HepG2 (cell line): ENCODE results near the gene CELSR2. TPM values are rescaled to one million over a fixed set of nuclear protein-coding genes. Genes with fewer than 3 reads are reported as not detected.

Experiments
- ARNT ChIP-seq: fragments of 450-650 bp; IDR thresholded peaks from 2 replicates; pipeline ENCODE4 v1.6.1; 2017
- ATAD3A ChIP-seq: sonication (generic); formaldehyde crosslinking; IDR thresholded peaks from 2 replicates; pipeline ENCODE4 v1.4.0; 2020; ENCODE audit warnings: missing genetic modification reagents
- GABPA ChIP-seq, 2 experiments: IDR thresholded peaks; 2 replicates each; pipeline ENCODE4 v1.6.1; 2011 to 2016; ENCODE audit warnings: low read depth in 2 of 2, low read length in 1 of 2, missing biosample characterization in 1 of 2, missing genetic modification characterization in 1 of 2
- IKZF4 ChIP-seq: sonication (generic); formaldehyde crosslinking; IDR thresholded peaks from 2 replicates; pipeline ENCODE4 v1.5.1; 2020; ENCODE audit warnings: borderline replicate concordance, mild to moderate bottlenecking, low read depth, missing genetic modification reagents; ENCODE audit errors: not compliant biosample characterization
- IKZF5 ChIP-seq: IDR thresholded peaks from 2 replicates; pipeline ENCODE4 v1.6.1; 2018; ENCODE audit warnings: missing genetic modification reagents, mild to moderate bottlenecking, missing compliant biosample characterization
- MATR3 ChIP-seq: sonication (generic); formaldehyde crosslinking; IDR thresholded peaks from 2 replicates; pipeline ENCODE4 v1.4.0; 2020; ENCODE audit warnings: missing genetic modification reagents
- MLX ChIP-seq: IDR thresholded peaks from 2 replicates; pipeline ENCODE4 v1.6.1; 2016
- PCBP2 ChIP-seq: fragments of 200-400 bp; formaldehyde crosslinking; optimal IDR thresholded peaks from 2 replicates; pipeline ENCODE3; 2018; ENCODE audit warnings: low read length, low read depth; ENCODE audit not compliant: poor library complexity, severe bottlenecking
- RAD21 ChIP-seq: fragments of 450-650 bp; formaldehyde crosslinking; IDR thresholded peaks from 2 replicates; pipeline ENCODE4 v1.5.0; 2020; ENCODE audit warnings: mild to moderate bottlenecking
- SCMH1 ChIP-seq: sonication (generic); formaldehyde crosslinking; IDR thresholded peaks from 2 replicates; pipeline ENCODE4 v1.9.0; 2021; ENCODE audit warnings: missing genetic modification reagents, mild to moderate bottlenecking, borderline replicate concordance
- ZFP37 ChIP-seq: sonication (generic); formaldehyde crosslinking; IDR thresholded peaks from 2 replicates; pipeline ENCODE4 v1.4.0; 2020; ENCODE audit warnings: missing genetic modification reagents, borderline replicate concordance
- ZNF121 ChIP-seq: sonication (generic); formaldehyde crosslinking; IDR thresholded peaks from 2 replicates; pipeline ENCODE4 v1.5.0; 2020; ENCODE audit warnings: mild to moderate bottlenecking, missing genetic modification reagents
- ZNF639 ChIP-seq: conservative IDR thresholded peaks from 2 replicates; pipeline ENCODE4 v1.6.1; 2018; ENCODE audit warnings: missing genetic modification reagents
- ZSCAN21 ChIP-seq: sonication (generic); formaldehyde crosslinking; IDR thresholded peaks from 2 replicates; pipeline ENCODE4 v1.8.0; 2022; ENCODE audit warnings: mild to moderate bottlenecking, missing genetic modification reagents, moderate library complexity, borderline replicate concordance
- polyA plus RNA-seq, 8 experiments: library from polyadenylated mRNA; depleted of rRNA in 3 of 8; stranded (reverse) in 7 of 8; unstranded in 1 of 8; fragments of >200 nt; fragmentation: Illumina TruSeq in 4 of 8; extraction: Trizol in 4 of 8; gene quantifications; 2 replicates each; pipeline versions ENCODE4 v1.2.1 to v1.2.3, GENCODE V29; 2011 to 2016; ENCODE audit warnings: low read depth in 4 of 8, missing spikeins in 1 of 8, mixed read lengths in 1 of 8; ENCODE audit not compliant: insufficient read depth in 1 of 8
- total RNA-seq, 5 experiments: library from RNA; depleted of rRNA; stranded (reverse); fragments of >200 nt; fragmentation: Illumina TruSeq; extraction: Trizol; gene quantifications; 2 replicates each; pipeline ENCODE4 v1.2.3, GENCODE V29; 2016; ENCODE audit warnings: low read depth in 1 of 5
- TF ChIP-seq, protein P1 (sequence below): sonication (generic); formaldehyde crosslinking; IDR thresholded peaks from 2 replicates; pipeline ENCODE4 v1.4.0; 2020; ENCODE audit warnings: missing genetic modification reagents, borderline replicate concordance
- TF ChIP-seq, protein P2 (sequence below): IDR thresholded peaks from 2 replicates; pipeline ENCODE4 v1.6.1; 2016; ENCODE audit warnings: missing genetic modification reagents, missing compliant biosample characterization
- TF ChIP-seq, protein P3 (sequence below): sonication (generic); formaldehyde crosslinking; IDR thresholded peaks from 2 replicates; pipeline ENCODE4 v1.4.0; 2020; ENCODE audit warnings: missing genetic modification reagents

The CELSR2 gene
- total and polyA plus RNA-seq, 2 of the 13 experiments (the other 11 are each of a cell fraction or from before 2014, with no cell fraction given) = 4.0 to 6.6 TPM

GRCh38 chr1:109298666-109299557 lies 49.6 kb downstream of the CELSR2 start (continued):
- TF ChIP-seq, protein P1, sequence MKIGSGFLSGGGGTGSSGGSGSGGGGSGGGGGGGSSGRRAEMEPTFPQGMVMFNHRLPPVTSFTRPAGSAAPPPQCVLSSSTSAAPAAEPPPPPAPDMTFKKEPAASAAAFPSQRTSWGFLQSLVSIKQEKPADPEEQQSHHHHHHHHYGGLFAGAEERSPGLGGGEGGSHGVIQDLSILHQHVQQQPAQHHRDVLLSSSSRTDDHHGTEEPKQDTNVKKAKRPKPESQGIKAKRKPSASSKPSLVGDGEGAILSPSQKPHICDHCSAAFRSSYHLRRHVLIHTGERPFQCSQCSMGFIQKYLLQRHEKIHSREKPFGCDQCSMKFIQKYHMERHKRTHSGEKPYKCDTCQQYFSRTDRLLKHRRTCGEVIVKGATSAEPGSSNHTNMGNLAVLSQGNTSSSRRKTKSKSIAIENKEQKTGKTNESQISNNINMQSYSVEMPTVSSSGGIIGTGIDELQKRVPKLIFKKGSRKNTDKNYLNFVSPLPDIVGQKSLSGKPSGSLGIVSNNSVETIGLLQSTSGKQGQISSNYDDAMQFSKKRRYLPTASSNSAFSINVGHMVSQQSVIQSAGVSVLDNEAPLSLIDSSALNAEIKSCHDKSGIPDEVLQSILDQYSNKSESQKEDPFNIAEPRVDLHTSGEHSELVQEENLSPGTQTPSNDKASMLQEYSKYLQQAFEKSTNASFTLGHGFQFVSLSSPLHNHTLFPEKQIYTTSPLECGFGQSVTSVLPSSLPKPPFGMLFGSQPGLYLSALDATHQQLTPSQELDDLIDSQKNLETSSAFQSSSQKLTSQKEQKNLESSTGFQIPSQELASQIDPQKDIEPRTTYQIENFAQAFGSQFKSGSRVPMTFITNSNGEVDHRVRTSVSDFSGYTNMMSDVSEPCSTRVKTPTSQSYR (CRISPR knock-in tag) = peak; percentile 9; the same call in 1 of the 2 replicates
- TF ChIP-seq ZNF121 (CRISPR knock-in tag) (peak; percentile 67), IKZF5 (CRISPR knock-in tag) (peak; percentile 67), PCBP2 (no peak), MATR3 (no peak), ZNF639 (CRISPR knock-in tag) (peak; percentile 7; the same call in 1 of the 2 replicates), ATAD3A (CRISPR knock-in tag) (no peak), GABPA (IDR thresholded peaks at IDR 0.05; ENCODE audit: low read depth, low read length) (no peak), GABPA (CRISPR knock-in tag; IDR thresholded peaks at IDR 0.05; ENCODE audit: low read depth) (0 out of 2 replicates have a peak, but pooled peaks have one; percentile 37), ZSCAN21 (CRISPR knock-in tag) (peak; percentile 49), RAD21 (CRISPR knock-in tag) (no peak; the same call in 1 of the 2 replicates), SCMH1 (CRISPR knock-in tag) (no peak), ARNT (no peak), MLX (CRISPR knock-in tag) (peak; percentile 91), IKZF4 (CRISPR knock-in tag) (no peak), ZFP37 (CRISPR knock-in tag) (peak; percentile 98)
- TF ChIP-seq, protein P2, sequence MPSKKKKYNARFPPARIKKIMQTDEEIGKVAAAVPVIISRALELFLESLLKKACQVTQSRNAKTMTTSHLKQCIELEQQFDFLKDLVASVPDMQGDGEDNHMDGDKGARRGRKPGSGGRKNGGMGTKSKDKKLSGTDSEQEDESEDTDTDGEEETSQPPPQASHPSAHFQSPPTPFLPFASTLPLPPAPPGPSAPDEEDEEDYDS (CRISPR knock-in tag) = peak; percentile 46; the same call in 1 of the 2 replicates
- TF ChIP-seq, protein P3, sequence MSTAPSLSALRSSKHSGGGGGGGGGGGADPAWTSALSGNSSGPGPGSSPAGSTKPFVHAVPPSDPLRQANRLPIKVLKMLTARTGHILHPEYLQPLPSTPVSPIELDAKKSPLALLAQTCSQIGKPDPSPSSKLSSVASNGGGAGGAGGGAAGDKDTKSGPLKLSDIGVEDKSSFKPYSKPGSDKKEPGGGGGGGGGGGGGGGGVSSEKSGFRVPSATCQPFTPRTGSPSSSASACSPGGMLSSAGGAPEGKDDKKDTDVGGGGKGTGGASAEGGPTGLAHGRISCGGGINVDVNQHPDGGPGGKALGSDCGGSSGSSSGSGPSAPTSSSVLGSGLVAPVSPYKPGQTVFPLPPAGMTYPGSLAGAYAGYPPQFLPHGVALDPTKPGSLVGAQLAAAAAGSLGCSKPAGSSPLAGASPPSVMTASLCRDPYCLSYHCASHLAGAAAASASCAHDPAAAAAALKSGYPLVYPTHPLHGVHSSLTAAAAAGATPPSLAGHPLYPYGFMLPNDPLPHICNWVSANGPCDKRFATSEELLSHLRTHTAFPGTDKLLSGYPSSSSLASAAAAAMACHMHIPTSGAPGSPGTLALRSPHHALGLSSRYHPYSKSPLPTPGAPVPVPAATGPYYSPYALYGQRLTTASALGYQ (CRISPR knock-in tag) = peak; percentile 7; the same call in 1 of the 2 replicates
